H9 (cell line): ENCODE measurements around the gene SDK1. TPM values are rescaled to one million over a fixed set of nuclear protein-coding genes. Genes with fewer than 3 reads are reported as not detected.

ENCODE experiments used
- DNase-seq: peaks from one replicate; pipeline ENCODE4 v3.0.0-alpha.2; 2017
- H2AFZ ChIP-seq: one replicate; pipeline ENCODE4 v1.6.1; 2013; ENCODE audit warnings: mild to moderate bottlenecking, low read length, control low read depth, moderate library complexity
- H2AK5ac ChIP-seq: 2 replicates; pipeline ENCODE4 v1.6.1; 2013; ENCODE audit warnings: low read length, control low read depth, mixed read lengths; ENCODE audit not compliant: insufficient read length
- H2BK120ac ChIP-seq: one replicate; pipeline ENCODE4 v1.6.1; 2013; ENCODE audit warnings: low read depth, mild to moderate bottlenecking, low read length, control low read depth, inconsistent platforms; ENCODE audit not compliant: poor library complexity, severe bottlenecking
- H2BK12ac ChIP-seq: 2 replicates; pipeline ENCODE4 v1.6.1; 2013; ENCODE audit warnings: low read length, control low read depth, mixed read lengths, low read depth; ENCODE audit not compliant: insufficient read length
- H2BK15ac ChIP-seq: 2 replicates; pipeline ENCODE4 v1.6.1; 2013; ENCODE audit warnings: low read depth, low read length, control low read depth
- H2BK20ac ChIP-seq: one replicate; pipeline ENCODE4 v1.6.1; 2013; ENCODE audit warnings: low read depth, mild to moderate bottlenecking, low read length, control low read depth, inconsistent platforms; ENCODE audit not compliant: poor library complexity, severe bottlenecking
- H2BK5ac ChIP-seq: 2 replicates; pipeline ENCODE4 v1.6.1; 2013; ENCODE audit warnings: low read length, control low read depth, mixed read lengths; ENCODE audit not compliant: insufficient read length
- H3K14ac ChIP-seq: 2 replicates; pipeline ENCODE4 v1.6.1; 2013; ENCODE audit warnings: low read length, control low read depth; ENCODE audit not compliant: insufficient read depth
- H3K18ac ChIP-seq: 2 replicates; pipeline ENCODE4 v1.6.1; 2013; ENCODE audit warnings: low read depth, mild to moderate bottlenecking, mixed read lengths, low read length, control low read depth; ENCODE audit not compliant: insufficient read length
- H3K23ac ChIP-seq: 2 replicates; pipeline ENCODE4 v1.6.1; 2013; ENCODE audit warnings: low read length, control low read depth, mixed read lengths, low read depth; ENCODE audit not compliant: insufficient read length
- H3K23me2 ChIP-seq: 2 replicates; pipeline ENCODE4 v1.6.1; 2013; ENCODE audit warnings: low read depth, mild to moderate bottlenecking, mixed read lengths, low read length, control low read depth; ENCODE audit not compliant: insufficient read length, poor library complexity, severe bottlenecking
- H3K27ac ChIP-seq: 2 replicates; pipeline ENCODE4 v1.5.1; 2013; ENCODE audit warnings: low read length, control low read depth, mixed read lengths, low read depth; ENCODE audit not compliant: insufficient read length
- H3K27me3 ChIP-seq: 2 replicates; pipeline ENCODE4 v1.6.1; 2013; ENCODE audit warnings: low read length, control low read depth, inconsistent platforms; ENCODE audit not compliant: insufficient read depth
- H3K4ac ChIP-seq: 2 replicates; pipeline ENCODE4 v1.6.1; 2013; ENCODE audit warnings: low read depth, mild to moderate bottlenecking, control low read depth, inconsistent platforms, low read length, moderate library complexity
- H3K4me1 ChIP-seq: 2 replicates; pipeline ENCODE4 v1.6.1; 2013; ENCODE audit warnings: low read length, control low read depth, inconsistent platforms; ENCODE audit not compliant: insufficient read depth
- H3K4me2 ChIP-seq: 2 replicates; pipeline ENCODE4 v1.6.1; 2013; ENCODE audit warnings: low read length, control low read depth, mixed read lengths; ENCODE audit not compliant: insufficient read length, insufficient read depth
- H3K56ac ChIP-seq: 2 replicates; pipeline ENCODE4 v1.6.1; 2013; ENCODE audit warnings: low read depth, mild to moderate bottlenecking, mixed read lengths, low read length, control low read depth; ENCODE audit not compliant: insufficient read length
- H3K79me1 ChIP-seq: 2 replicates; pipeline ENCODE4 v1.6.1; 2013; ENCODE audit warnings: low read depth, mild to moderate bottlenecking, moderate library complexity, low read length, control low read depth, inconsistent platforms; ENCODE audit not compliant: insufficient read depth, poor library complexity, severe bottlenecking
- H3K79me2 ChIP-seq: 2 replicates; pipeline ENCODE4 v1.6.1; 2013; ENCODE audit warnings: low read length, control low read depth, inconsistent platforms; ENCODE audit not compliant: insufficient read depth
- H3K9ac ChIP-seq: 2 replicates; pipeline ENCODE4 v1.6.1; 2013; ENCODE audit warnings: low read length, control low read depth, mixed read lengths; ENCODE audit not compliant: insufficient read length; ENCODE audit errors: extremely low read depth
- H3K9me3 ChIP-seq: one replicate; pipeline ENCODE4 v1.6.1; 2013; ENCODE audit warnings: low read depth, low read length, inconsistent platforms; ENCODE audit not compliant: control insufficient read depth
- H3T11ph ChIP-seq: one replicate; pipeline ENCODE4 v1.6.1; 2013; ENCODE audit warnings: mild to moderate bottlenecking, low read length, control low read depth, inconsistent platforms
- H4K20me1 ChIP-seq: one replicate; pipeline ENCODE4 v1.6.1; 2013; ENCODE audit not compliant: control insufficient read depth, insufficient read length, insufficient read depth
- H4K5ac ChIP-seq: 2 replicates; pipeline ENCODE4 v1.6.1; 2013; ENCODE audit warnings: low read depth, mild to moderate bottlenecking, mixed read lengths, low read length, control low read depth; ENCODE audit not compliant: insufficient read length
- H4K8ac ChIP-seq: replicated peaks from 2 replicates; pipeline ENCODE4 v1.6.1; 2013; ENCODE audit warnings: low read length, control low read depth, mixed read lengths, low read depth; ENCODE audit not compliant: insufficient read length
- H4K91ac ChIP-seq: 2 replicates; pipeline ENCODE4 v1.6.1; 2013; ENCODE audit warnings: low read depth, mild to moderate bottlenecking, moderate library complexity, mixed read lengths, low read length, control low read depth; ENCODE audit not compliant: insufficient read length
- H3K27ac Mint-ChIP-seq, 3 experiments: 2 replicates in 2 of 3; 3 replicates in 1 of 3; pipeline ENCODE4 v1.8.0; 2020 to 2021; ENCODE audit warnings: mixed read lengths in 3 of 3, mild to moderate bottlenecking in 1 of 3, moderate library complexity in 1 of 3
- H3K27me3 Mint-ChIP-seq: 2 replicates; pipeline ENCODE4 v1.8.0; 2021; ENCODE audit warnings: low read depth, mild to moderate bottlenecking, moderate library complexity, mixed read lengths
- H3K36me3 Mint-ChIP-seq, 3 experiments: 2 replicates in 2 of 3; 3 replicates in 1 of 3; pipeline ENCODE4 v1.8.0; 2020 to 2021; ENCODE audit warnings: low read depth in 3 of 3, mixed read lengths in 3 of 3; ENCODE audit not compliant: insufficient read depth in 1 of 3
- H3K4me1 Mint-ChIP-seq, 2 experiments: 2 replicates each; pipeline ENCODE4 v1.8.0; 2020; ENCODE audit warnings: mixed read lengths in 2 of 2
- H3K4me3 Mint-ChIP-seq, 2 experiments: 2 replicates in 1 of 2; 3 replicates in 1 of 2; pipeline ENCODE4 v1.8.0; 2020 to 2021; ENCODE audit warnings: mild to moderate bottlenecking in 2 of 2, mixed read lengths in 2 of 2, moderate library complexity in 1 of 2
- H3K9me3 Mint-ChIP-seq, 2 experiments: 2 replicates in 1 of 2; 3 replicates in 1 of 2; pipeline ENCODE4 v1.8.0; 2020; ENCODE audit warnings: mild to moderate bottlenecking in 2 of 2, mixed read lengths in 2 of 2, moderate library complexity in 1 of 2
- CTCF ChIP-seq: fragments of 200-600 bp; sonication (generic); conservative IDR thresholded peaks from 3 replicates; pipeline ENCODE4 v1.8.0; 2021; ENCODE audit warnings: antibody characterized with exemption, mild to moderate bottlenecking
- WGBS: extraction: QIAGEN DNeasy Blood & Tissue Kit; methylation state at CpG from one replicate; pipeline ENCODE4 v1.1.7; 2013; ENCODE audit warnings: missing lambda C conversion rate, low lambda C conversion rate, mixed read lengths; ENCODE audit not compliant: insufficient read length; ENCODE audit errors: extremely low coverage; 5-methylcytosine and 5-hydroxymethylcytosine counted together
- total RNA-seq: library from RNA; stranded (reverse); gene quantifications from 2 replicates; pipeline ENCODE4 v1.2.1, GENCODE V29; 2021

SDK1 gene
- total RNA-seq, 1 experiment from 2014 or later: 8.7 TPM

GRCh38 chr7:3494947-3495346, 193.9 kb downstream of the SDK1 start:
- H2BK120ac ChIP-seq: no peak overlapping the region
- H2AFZ ChIP-seq: no peak overlapping the region
- WGBS: no CpG with 5 or more reads among the region's 6 CpGs
- no peak for TF ChIP-seq CTCF
- no peak overlapping the region for H2BK5ac ChIP-seq
- H4K5ac ChIP-seq: no peak overlapping the region
- no peak overlapping the region for H3K4me3 Mint-ChIP-seq
- no peak overlapping the region for H3K18ac ChIP-seq
- no peak overlapping the region for H2BK15ac ChIP-seq
- no peak overlapping the region for H3K56ac ChIP-seq
- H3K23ac ChIP-seq: no peak overlapping the region
- H3K9me3 Mint-ChIP-seq: peaks cover under 1 to 6% of the 10 kb centered on the region in 2 experiments; a peak in 4 of 5 replicates
- no peak overlapping the region for H3K4ac ChIP-seq
- no peak overlapping the region for H2BK12ac ChIP-seq
- no peaks in the 10 kb centered on the region for H3K9me3 ChIP-seq
- H3K4me2 ChIP-seq: no peak overlapping the region
- H3K27ac Mint-ChIP-seq: no peak overlapping the region; a peak in 1 of 7 replicates
- H2BK20ac ChIP-seq: no peak overlapping the region
- DNase-seq: no peak
- H3K27me3 Mint-ChIP-seq: no peaks in the 10 kb centered on the region
- 0 out of 2 replicates have a peak, but pooled peaks cover 2% of the 10 kb centered on the region for H3K4me1 ChIP-seq
- no peak overlapping the region for H3K14ac ChIP-seq
- peaks cover 0 to 4% (median 0%) of the 10 kb centered on the region in 3 experiments; a peak in 4 of 7 replicates for H3K36me3 Mint-ChIP-seq
- H3K27ac ChIP-seq: no peak overlapping the region
- H3K27me3 ChIP-seq: no peaks in the 10 kb centered on the region
- no peak overlapping the region for H2AK5ac ChIP-seq
- H3K79me1 ChIP-seq: no peaks in the 10 kb centered on the region
- H3K4me1 Mint-ChIP-seq: peaks cover 6 to 13% of the 10 kb centered on the region in 2 experiments; a peak in 2 of 4 replicates
- no peaks in the 10 kb centered on the region for H3K79me2 ChIP-seq
- H4K8ac ChIP-seq: no peak overlapping the region
- H4K91ac ChIP-seq: no peak overlapping the region
- H3T11ph ChIP-seq: no peak overlapping the region
- H4K20me1 ChIP-seq: no peaks in the 10 kb centered on the region
- no peak overlapping the region for H3K9ac ChIP-seq
- no peaks in the 10 kb centered on the region for H3K23me2 ChIP-seq
